Mesodermal cell (in vitro differentiated cells): ENCODE measurements around the gene TBC1D20.

Experiments used
- H3K27ac ChIP-seq: 2 replicates; pipeline ENCODE4 v1.7.0; 2013; ENCODE audit warnings: mild to moderate bottlenecking, low read depth, low read length, moderate library complexity; ENCODE audit not compliant: severe bottlenecking
- H3K36me3 ChIP-seq: 2 replicates; pipeline ENCODE4 v1.7.1; 2013; ENCODE audit warnings: mild to moderate bottlenecking, low read length, moderate library complexity; ENCODE audit not compliant: control insufficient read depth, insufficient read depth
- H3K4me1 ChIP-seq: one replicate; pipeline ENCODE4 v1.7.1; 2013; ENCODE audit warnings: mild to moderate bottlenecking, low read length; ENCODE audit not compliant: insufficient read depth, control insufficient read depth, poor library complexity, severe bottlenecking
- H3K4me3 ChIP-seq: 2 replicates; pipeline ENCODE4 v1.7.0; 2013; ENCODE audit warnings: low read length, control low read depth, mild to moderate bottlenecking; ENCODE audit not compliant: insufficient read depth, poor library complexity, severe bottlenecking; ENCODE audit errors: extremely low read depth
- H3K9me3 ChIP-seq: 2 replicates; pipeline ENCODE4 v1.7.1; 2013; ENCODE audit warnings: mild to moderate bottlenecking, low read length, moderate library complexity; ENCODE audit not compliant: control insufficient read depth
- WGBS, 2 experiments: methylation state at CpG; one replicate each; pipeline ENCODE4 v1.1.5; 2013; ENCODE audit warnings: missing lambda C conversion rate in 2 of 2; ENCODE audit not compliant: insufficient coverage in 2 of 2; 5-methylcytosine and 5-hydroxymethylcytosine counted together

The TBC1D20 gene

GRCh38 chr20:428658-429200 is 33.6 kb downstream of the TBC1D20 start:
- Histone ChIP-seq H3K4me1 (no peaks in the 10 kb centered on the region), H3K36me3 (peaks cover 61% of the 10 kb centered on the region), H3K4me3 (no peak overlapping the region), H3K27ac (no peak overlapping the region), H3K9me3 (no peaks in the 10 kb centered on the region)
- WGBS, 2 experiments, result 89 to 97% methylated on average over 11 to 14 of the region's 14 CpGs

- Histone ChIP-seq H3K9me3 (no peaks in the 10 kb centered on the region), H3K27ac (no peak overlapping the region), H3K4me3 (no peak overlapping the region), H3K36me3 (peaks cover 67% of the 10 kb centered on the region), H3K4me1 (no peaks in the 10 kb centered on the region)
- WGBS, 2 experiments, result 93 to 94% methylated on average over 11 to 12 of the region's 14 CpGs
These were observed 34.3 kb downstream of the TBC1D20 start for GRCh38 chr20:427849-428657.

GRCh38 chr20:427401-427800 is 34.9 kb downstream of the TBC1D20 start:
- H3K27ac ChIP-seq, result no peak overlapping the region
- H3K9me3 ChIP-seq, result no peaks in the 10 kb centered on the region
- H3K4me3 ChIP-seq, result no peak overlapping the region
- 92 to 100% methylated on average over 3 to 4 of the region's 4 CpGs for WGBS, 2 experiments
- no peaks in the 10 kb centered on the region for H3K4me1 ChIP-seq
- peaks cover 72% of the 10 kb centered on the region for H3K36me3 ChIP-seq

GRCh38 chr20:426566-426965 is 35.8 kb downstream of the TBC1D20 start:
- H3K36me3 ChIP-seq, result peaks cover 76% of the 10 kb centered on the region
- H3K4me3 ChIP-seq, result no peak overlapping the region
- no peak overlapping the region for H3K27ac ChIP-seq
- WGBS, 2 experiments, result 100% methylated on average over 1 of the region's 2 CpGs
- no peaks in the 10 kb centered on the region for H3K4me1 ChIP-seq
- no peaks in the 10 kb centered on the region for H3K9me3 ChIP-seq

GRCh38 chr20:421685-422250 is 40.6 kb downstream of the TBC1D20 start:
- Histone ChIP-seq H3K9me3 (no peaks in the 10 kb centered on the region), H3K4me1 (no peaks in the 10 kb centered on the region), H3K36me3 (peaks cover 73% of the 10 kb centered on the region), H3K4me3 (no peak overlapping the region), H3K27ac (no peak overlapping the region)
- 98 to 100% methylated on average over 4 to 6 of the region's 8 CpGs for WGBS, 2 experiments

GRCh38 chr20:420721-421574 is 41.4 kb downstream of the TBC1D20 start:
- peaks cover 68% of the 10 kb centered on the region for H3K36me3 ChIP-seq
- no peak overlapping the region for H3K27ac ChIP-seq
- H3K4me3 ChIP-seq, result no peak overlapping the region
- H3K9me3 ChIP-seq, result no peaks in the 10 kb centered on the region
- 98% methylated on average over 38 to 40 of the region's 49 CpGs for WGBS, 2 experiments
- H3K4me1 ChIP-seq, result no peaks in the 10 kb centered on the region

GRCh38 chr20:420166-420620 is 42.1 kb downstream of the TBC1D20 start:
- Histone ChIP-seq H3K36me3 (peaks cover 64% of the 10 kb centered on the region), H3K4me1 (no peaks in the 10 kb centered on the region), H3K9me3 (no peaks in the 10 kb centered on the region), H3K27ac (no peak overlapping the region), H3K4me3 (no peak overlapping the region)
- 95 to 98% methylated on average over 13 to 20 of the region's 20 CpGs for WGBS, 2 experiments

GRCh38 chr20:419556-420165 is 42.7 kb downstream of the TBC1D20 start:
- H3K4me3 ChIP-seq, result no peak overlapping the region
- H3K36me3 ChIP-seq, result peaks cover 60% of the 10 kb centered on the region
- H3K27ac ChIP-seq, result no peak overlapping the region
- H3K9me3 ChIP-seq, result no peaks in the 10 kb centered on the region
- H3K4me1 ChIP-seq, result no peaks in the 10 kb centered on the region
- 93 to 95% methylated on average over 27 to 32 of the region's 32 CpGs for WGBS, 2 experiments

GRCh38 chr20:418858-419365 is 43.4 kb downstream of the TBC1D20 start:
- Histone ChIP-seq H3K9me3 (no peaks in the 10 kb centered on the region), H3K27ac (no peak overlapping the region), H3K4me3 (no peak overlapping the region), H3K36me3 (peaks cover 55% of the 10 kb centered on the region), H3K4me1 (no peaks in the 10 kb centered on the region)
- WGBS, 2 experiments, result 96 to 97% methylated on average over 6 of the region's 8 CpGs

- peaks cover 51% of the 10 kb centered on the region for H3K36me3 ChIP-seq
- H3K9me3 ChIP-seq, result no peaks in the 10 kb centered on the region
- 85 to 100% methylated on average over 11 of the region's 12 CpGs for WGBS, 2 experiments
- H3K27ac ChIP-seq, result no peak overlapping the region
- no peak overlapping the region for H3K4me3 ChIP-seq
- no peaks in the 10 kb centered on the region for H3K4me1 ChIP-seq
These were observed 44.5 kb downstream of the TBC1D20 start for GRCh38 chr20:417801-418342.
